ENCODE results near the gene AUTS2.

The AUTS2 gene

DNA sequence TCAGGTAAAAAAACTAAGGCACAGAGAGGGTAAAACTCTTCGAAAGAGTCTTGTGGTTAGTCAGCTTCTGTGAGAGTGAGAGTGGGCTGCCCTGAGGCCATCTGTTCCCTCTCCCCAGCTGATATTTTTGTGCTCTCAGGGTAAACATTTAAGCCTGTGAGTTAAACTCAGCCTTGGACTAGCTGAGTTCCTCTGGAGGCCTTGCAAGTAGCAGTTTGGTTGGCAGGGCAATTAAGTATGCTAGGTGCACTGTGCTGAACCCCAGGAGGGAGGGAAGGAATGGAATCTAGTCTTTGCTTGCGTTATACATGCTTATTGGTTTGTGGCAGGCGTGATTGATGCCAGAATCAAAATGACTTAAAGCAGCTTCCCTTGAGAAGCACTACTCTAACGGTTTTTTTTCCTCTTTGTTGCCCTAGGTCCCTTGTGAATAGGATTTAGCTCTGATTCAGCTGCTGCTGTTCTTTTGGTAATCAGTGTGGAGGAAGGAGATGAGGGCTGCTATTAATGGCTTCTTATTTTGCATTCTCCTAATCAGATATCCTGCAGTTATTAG is 140.2 kb downstream of the AUTS2 start:
- peak; percentile 41 for DNase-seq

DNA sequence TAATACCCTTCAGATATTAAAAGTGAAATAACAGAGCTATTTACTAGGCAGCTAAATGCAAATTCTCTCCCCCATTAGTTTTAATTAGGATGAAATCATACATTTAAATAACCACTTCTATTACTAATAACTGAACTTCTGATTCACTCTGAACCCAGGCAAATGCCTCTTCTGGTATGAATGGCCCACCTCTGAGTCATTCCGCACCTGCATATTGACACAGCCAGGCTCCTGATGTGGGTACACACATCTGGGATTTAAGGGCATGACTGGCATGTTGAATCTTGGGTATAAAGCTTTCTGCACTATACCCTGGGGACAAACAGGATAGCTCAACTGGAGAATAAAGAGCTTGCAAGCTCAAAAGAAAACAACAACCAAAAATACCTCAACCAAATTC is 140.9 kb downstream of the AUTS2 start:
- peak; percentile 86 for DNase-seq

DNA sequence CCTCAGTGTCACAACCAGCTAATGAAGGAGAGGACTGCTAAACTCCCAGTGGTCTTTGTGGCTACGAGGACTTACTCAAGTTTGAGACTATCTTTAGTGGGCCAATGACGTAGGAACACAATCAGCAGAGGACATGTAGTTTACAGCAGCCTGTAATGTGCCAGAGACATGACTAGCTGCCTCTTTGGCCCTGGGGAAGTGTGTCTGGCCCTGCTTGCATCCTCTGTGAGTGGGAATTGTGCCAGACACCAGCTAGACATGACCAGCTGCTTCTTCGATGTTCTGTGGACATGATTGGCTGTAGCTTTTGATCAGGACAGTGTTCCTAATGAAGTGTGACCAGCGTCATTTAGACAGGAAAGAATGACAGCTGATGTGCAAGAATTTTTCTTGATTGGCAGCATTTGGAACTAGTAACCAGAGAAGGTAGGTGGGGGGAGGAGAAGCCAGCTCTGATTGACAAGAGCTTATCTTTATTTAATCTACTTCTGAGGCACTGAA is 141.7 kb downstream of the AUTS2 start:
- DNase-seq = no peak

DNA sequence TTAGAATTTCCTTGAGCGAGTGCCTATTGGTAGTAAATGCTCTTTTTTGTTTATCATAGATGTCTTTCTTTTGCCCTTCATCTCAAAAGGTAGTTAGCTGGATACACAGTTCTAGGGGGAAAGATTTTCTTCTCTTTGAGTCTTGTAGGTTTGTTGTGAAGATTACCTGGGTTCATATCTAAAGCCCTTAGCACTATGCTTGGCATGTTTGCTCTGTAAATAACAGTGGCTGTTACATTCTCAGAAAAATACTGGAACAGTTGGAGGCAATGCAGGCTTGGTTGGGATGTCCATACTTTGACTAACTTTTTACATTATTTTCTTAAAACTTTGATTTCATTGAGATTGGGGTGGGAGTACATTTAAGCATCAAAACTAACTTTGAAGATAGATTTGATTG is 144.0 kb downstream of the AUTS2 start:
- DNase-seq = no peak

DNA sequence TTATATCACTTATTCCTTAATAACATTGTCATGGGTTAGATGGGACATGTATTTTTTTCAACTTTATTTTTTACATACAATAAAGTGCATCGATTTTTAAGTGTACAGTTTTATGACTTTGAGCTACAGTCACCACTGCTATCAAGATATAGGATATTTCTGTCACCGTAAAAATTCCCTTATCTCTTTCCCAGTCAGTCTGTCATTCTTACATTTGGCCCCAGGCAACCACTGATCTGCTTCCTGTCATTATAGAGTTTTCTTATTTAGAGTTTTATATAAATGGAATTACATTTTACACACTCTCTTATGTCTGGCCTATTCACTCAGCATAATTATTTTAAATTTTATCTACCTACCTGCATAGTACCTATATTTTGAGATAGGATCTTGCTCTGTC is 145.2 kb downstream of the AUTS2 start:
- DNase-seq = no peak

DNA sequence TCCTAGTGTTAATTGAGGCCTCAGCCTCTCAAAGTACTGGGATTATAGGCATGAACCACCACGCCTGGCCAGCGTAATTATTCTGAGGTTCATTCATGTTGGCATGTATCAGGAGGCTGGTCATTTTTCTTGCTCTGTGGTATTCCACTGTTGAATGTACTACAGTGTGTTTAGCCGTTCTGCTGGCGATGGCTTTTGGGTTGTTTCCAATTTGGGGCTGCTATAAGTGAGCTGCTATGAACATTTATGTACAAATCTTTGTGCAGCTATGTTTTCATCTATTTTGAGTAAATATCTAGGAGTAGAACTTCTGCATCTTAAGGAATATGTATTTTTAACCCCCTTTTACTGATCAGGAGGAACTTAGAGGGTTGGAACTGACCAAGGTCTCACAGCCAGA is 145.8 kb downstream of the AUTS2 start:
- no peak for DNase-seq

DNA sequence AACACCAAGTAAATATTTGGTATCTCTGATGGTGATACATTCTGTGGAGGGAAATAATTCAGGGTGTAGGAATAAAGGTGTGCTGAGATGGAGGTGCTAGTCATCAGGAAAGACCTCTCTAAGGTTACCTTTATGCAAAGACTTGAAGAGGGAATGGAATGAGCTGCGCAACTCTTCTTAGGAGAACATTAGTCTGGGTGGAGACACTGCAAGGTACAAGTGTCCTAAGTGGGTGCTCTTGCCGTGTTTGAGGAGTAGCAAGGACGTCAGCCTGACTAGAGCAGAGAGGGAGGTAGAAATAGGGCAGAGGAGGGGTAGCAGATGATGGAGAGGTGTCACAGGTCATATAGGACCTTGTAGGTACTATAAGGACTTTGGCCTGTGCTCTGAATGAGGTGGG is 148.1 kb downstream of the AUTS2 start:
- no peak for DNase-seq

DNA sequence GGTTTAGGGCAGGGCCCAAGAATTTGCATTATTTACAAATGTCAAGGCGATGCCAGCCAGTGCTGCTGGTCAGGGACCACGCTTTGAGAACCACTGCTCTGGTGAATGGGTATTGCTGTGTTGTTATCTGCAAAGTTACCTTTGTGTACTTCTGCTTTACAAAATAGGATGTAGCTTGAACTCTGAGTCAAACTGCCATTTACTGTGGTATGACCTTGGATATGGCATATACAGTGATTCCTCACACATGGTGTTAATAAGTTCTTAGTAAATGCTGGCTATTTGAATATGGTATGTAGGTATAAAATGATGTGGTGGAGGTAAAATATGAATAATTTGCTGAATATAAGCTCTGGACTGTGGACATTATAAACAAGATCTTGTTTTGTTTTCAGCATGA is 148.9 kb downstream of the AUTS2 start:
- no peak for DNase-seq

DNA sequence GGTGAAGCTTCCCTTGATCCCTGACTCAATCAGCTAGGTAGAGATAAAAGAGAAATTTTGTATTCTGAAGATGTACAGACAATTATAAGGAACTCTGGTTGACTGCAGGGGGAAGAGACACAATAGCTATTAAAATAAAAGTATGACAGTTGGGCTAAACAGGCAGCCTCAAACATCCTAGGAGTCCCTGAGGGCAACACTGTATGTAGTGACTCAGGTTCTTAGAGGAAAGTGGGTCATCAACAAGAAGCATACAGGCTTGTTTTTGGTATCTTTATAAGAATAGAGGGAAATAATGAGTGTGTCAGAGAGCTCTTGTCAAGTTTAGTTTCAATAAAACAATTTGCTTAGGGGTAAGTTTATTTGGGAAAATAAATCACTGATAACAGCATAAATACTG is 150.3 kb downstream of the AUTS2 start:
- DNase-seq = no peak

DNA sequence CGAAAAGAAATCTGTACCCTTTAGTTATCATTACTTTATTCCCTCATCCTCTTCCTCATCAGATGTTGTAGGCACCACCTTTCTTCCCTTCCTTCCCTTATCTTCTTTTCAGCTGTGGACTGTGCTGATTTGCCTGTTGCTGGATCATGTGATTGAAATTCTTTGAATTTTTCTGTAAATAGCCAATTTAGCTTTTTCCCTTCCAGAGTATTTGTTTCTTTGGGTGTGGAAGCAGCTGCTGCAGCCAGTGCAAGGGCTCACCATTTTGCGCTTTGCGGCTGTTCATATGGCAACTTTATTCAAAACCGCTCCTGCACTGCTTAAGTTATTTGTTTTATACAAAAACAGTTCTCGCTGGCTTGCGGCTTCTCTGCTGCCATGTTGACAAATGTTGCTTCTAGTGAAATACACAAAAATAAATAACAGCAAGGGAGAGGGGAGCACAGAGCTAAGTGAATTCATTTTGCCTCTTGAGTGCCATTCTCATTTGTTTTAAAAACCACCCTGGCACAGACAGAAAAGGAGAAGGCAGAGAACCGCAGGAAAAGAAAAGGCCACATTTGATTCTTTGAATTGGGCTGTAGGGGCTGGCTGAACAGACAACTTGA is 151.2 kb downstream of the AUTS2 start:
- no peak for DNase-seq

DNA sequence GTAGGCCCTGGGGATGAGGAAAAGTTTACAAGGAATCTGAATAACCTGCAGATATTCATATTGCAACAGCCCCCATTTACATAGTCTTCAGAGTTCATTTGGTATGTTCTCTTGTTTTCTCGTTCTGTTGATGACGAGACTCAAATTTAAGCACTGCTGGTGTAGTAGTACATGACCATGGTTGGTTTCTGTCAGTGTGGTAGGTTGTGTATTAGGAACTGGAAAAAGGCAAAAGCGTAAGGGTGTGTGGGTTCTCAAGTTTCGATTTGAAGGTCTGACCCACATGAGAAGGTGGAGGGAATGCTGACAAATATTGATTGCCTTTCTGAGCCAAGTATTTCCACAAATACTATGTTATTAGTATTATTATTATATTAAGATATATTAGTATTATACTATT is 151.7 kb downstream of the AUTS2 start:
- no peak for DNase-seq

DNA sequence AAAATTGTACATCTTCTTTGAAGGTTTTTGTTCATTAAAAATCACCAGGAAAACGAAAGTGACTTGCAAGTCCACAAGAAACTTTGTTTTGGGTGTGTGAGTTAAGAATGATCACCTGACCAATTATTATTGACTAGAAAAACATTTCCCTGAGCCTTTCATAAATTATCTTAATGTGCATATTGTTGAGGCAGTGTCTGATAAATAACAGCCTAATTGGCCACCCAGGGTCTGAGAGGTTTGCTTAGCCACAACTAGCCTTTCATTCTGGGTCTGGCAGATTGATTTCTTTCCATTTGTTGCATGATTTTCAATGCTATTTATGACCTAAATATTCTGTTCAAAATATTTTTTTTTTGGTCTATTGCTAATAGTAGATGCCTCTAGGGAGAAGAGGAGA is 152.8 kb downstream of the AUTS2 start:
- DNase-seq = no peak

DNA sequence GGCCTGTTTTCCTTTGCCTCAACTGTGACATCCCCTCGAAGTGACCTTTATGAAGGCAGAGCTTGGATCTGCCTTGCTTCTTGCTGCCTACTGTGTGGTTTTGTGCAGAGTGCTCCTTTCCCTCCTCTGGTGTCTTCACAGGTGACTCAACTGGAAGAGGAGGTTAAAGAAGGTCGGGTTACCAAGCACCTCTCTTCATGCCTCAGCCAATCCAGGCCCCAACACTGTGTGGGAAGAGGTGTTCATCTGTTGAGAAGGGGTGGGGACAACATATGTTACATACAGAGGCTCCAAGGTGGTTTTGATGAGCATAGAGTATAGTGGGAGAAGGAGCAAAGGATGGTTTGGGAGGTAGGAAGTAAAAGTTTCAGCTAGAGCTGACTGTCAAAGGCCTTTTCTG is 155.7 kb downstream of the AUTS2 start:
- no peak for DNase-seq

DNA sequence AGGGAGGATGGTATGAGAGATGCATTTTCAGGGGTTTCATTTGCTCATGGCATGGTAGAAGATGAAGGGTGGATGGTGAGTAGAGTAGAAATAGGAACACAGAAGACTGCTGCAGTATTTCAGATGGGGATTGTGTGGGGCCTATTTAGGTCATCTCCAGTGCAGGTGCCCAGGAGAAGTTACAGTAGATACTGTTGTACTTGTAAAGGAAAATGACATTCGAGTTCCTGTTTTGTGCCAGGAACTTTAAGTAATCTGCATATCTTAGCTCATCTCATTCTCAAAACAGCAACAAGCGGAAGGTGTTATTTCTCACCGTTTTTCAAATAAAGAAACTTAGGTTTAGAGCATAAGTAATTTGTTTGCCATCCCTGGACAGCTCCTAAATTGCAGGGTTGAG is 156.2 kb downstream of the AUTS2 start:
- no peak for DNase-seq

DNA sequence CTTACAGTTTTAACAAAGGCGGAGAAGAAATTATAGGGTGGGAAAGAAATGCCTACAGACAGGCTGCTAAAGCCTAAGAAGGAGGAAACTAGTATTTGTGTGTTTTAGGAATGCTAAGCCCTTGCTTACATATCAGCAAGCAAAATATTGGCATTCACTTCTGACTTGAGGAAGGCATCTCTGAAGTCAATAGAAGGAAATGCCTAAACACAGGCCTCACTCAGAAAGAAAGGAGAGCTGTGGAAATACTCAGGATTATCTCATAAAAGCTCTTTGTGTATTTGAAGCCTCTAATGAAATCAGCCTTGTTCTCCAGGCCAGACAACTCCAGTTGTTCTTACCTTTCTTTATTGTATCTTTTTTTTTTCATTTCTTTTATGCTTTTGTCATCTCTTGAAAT is 158.0 kb downstream of the AUTS2 start:
- no peak for DNase-seq

DNA sequence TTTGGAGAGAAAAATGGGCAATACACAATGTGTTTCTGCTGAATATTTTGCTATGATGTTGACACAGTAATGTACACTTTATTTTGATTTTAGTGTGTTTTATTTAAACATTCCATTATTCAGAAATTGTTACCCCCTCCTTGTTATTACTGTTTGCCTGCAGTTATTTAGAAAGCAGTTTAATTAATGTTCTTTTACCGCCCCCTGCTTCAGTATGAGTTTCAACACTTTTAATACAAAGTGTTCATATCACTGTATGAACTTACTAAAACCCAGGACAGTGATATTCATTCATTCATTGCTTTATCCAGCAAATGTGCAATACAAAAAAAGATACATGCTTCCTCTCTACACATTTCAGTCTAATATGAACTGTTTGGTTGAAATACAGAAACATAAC is 159.3 kb downstream of the AUTS2 start:
- DNase-seq = no peak

DNA sequence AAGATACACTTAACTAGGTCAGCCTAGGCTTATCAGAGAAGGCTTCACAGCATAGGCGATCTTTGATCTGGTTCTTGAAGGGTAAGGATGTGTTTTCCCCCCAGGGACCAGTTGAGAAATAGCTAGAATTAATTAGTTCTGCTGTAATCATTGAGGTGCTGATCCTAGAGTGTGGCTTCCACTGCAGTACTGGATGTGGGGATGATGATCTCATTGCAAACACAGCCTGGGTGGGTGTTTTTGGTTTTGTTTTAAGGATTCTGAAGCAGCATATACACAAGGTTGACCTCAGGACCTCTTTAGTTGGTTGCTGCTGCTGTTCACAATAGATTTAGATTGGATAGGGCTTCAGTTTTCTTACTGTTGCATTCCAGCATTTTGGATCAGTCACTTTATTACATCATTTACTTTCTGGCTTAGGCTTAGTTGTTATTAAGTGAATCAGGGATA is 159.7 kb downstream of the AUTS2 start:
- no peak for DNase-seq

DNA sequence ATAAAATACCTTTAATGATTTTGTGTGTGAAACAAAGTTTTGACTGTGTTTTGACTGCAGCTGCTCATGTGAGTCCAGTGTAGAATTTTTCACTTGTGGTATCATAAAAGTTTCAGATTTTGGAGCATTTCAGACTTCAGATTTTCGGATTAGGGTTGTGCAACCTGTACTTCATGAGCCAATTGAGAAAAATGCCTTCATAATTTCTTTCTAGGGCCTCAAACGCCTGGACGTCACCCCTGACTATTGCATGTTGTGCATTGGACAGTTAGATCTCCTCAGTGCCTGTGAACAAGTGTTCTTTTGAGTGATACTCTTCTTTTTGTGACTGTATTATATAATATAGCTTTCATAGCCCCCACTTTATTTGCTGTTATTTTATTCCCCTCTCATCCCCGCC is 161.1 kb downstream of the AUTS2 start:
- DNase-seq = no peak

DNA sequence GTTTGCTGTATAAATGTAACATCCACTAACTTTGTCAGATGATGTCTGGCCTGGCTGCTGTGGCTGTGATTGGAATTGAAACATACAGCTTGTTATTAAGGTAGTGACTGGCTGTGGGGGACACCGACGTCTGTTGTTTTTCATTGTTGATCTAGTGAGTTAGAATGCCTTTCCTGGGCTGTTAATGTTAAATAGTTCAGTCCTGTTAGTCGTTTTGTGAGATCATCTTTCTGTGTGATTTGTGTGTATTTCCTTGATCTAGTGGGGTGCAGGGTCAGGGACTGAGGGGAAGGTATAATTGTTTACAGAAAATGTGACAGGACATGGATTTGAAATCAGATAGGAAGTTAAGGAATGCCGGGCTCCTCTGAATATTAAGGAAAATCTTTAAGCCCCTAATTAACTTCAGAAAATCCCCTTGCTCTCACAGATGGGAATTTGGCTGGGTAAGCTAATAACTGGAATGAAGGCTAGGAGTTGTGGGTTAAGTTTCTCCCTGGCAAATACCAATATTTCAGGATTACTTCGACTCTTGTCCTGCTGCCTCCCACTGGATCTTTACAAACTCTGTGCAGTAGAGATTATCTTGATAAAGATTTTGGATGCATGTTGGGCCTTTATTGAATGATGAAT is 163.1 kb downstream of the AUTS2 start:
- DNase-seq = no peak

DNA sequence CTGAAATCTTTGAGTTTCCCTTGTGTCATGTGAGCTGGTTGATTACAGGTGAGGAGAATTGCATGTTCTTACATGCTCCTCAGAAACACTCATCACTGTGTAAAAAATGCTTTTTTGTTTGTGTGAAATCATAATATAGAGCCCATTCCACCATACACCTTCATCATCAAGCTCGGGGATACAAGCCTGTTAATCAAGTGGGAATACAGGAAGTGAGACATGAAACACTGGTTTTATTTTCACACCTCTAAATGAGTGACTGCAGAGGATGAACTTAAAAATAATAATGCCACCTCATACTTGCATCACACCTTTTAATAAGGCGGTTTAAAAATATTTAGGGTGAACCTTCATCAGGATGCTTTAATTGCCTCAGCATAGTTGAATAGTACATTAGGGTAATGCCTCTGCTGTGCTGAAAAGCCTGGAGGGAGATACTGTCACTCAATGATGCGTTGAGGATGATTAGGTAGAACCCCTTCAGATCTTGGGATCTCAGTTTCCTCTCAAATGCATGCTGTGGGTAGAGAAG is 164.6 kb downstream of the AUTS2 start:
- DNase-seq = no peak

DNA sequence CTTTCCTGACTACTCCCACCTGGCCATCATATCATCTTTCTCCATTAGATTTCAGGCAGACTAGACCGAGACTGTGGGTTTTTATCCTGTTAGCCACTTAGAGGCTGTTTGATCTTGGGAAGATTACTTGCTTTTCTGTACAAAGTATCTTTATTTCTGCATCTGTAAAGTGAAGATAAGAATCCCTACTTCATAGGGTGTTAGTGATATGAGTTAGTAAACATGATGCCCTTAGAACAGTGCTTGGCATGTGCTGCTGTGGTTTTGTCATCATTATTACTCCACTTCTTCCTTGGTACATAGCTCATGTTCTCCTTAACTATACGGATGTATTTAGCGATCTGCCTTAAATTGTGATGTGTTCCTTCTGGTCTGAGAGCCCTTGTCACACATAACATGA is 165.2 kb downstream of the AUTS2 start:
- no peak for DNase-seq

DNA sequence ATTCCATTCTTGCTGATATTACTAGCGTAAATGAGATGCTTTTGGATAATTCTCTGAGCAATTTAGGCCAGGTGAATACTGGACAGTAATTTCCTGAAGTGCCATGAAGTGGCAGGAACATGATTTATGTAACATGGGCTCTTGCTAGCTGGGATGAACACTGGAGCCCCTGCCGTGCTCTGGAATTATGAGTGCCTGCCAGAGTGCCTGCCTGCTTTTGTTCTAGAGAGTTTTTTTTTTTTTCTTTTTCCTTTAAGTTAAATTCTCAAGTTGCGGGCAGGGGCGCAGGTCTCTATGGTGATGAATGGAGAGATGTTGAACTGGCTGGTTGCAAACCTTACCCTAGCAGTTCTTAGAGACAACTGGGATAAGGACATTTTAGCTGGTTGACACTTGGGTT is 165.9 kb downstream of the AUTS2 start:
- no peak for DNase-seq

DNA sequence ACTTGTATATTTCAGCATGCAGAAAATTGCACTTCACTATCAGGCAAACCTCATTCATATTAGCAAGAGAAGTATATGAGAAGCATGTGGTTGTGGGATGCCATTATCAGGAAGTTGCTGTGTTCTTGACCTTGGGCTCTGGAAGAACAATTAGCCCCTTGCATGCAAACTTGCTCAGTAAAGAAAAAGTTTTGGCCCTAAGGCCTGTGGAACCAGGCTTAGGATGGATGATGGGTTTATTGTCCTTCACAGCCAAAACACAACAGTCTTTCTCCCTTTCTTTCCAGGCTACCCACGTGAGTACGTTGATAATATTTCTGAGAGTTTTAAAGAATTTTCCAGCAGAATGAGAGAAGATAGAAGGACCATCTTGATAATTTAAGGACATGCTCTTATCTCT is 166.4 kb downstream of the AUTS2 start:
- DNase-seq = no peak

DNA sequence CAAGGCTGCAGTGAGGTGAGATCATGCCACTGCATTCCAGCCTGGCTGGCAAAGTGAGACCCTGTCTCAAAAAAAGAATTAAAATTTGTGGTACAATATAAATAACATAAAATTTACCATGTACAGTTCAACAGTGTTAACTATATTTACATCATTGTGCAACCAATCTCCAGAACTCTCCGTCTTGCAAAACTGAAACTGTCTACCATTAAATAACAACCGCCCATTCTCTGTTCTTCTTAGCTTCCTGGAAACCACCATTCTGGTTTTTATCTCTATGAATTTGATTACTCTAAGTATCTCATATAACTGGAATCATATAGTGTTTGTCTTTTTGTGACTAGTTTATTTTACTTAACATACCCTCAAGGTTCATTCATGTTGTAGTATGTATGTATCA is 167.6 kb downstream of the AUTS2 start:
- peak; percentile 4 for DNase-seq

All from activated CD4-positive, alpha-beta T cell treated with anti-CD3 and anti-CD28 coated beads, Interleukin-2, amount 50 U/mL, for 16 hours (primary cell).